ENCODE results near the gene ARPP21. TPM values are rescaled to one million over a fixed set of nuclear protein-coding genes. Genes with fewer than 3 reads are reported as not detected.

Gene ARPP21
- total RNA-seq, 2 donors from 2014 or later = not detected

GRCh38 chr3:35733341-35733740, 94.0 kb downstream of the ARPP21 start:
- TF ChIP-seq, protein P1, sequence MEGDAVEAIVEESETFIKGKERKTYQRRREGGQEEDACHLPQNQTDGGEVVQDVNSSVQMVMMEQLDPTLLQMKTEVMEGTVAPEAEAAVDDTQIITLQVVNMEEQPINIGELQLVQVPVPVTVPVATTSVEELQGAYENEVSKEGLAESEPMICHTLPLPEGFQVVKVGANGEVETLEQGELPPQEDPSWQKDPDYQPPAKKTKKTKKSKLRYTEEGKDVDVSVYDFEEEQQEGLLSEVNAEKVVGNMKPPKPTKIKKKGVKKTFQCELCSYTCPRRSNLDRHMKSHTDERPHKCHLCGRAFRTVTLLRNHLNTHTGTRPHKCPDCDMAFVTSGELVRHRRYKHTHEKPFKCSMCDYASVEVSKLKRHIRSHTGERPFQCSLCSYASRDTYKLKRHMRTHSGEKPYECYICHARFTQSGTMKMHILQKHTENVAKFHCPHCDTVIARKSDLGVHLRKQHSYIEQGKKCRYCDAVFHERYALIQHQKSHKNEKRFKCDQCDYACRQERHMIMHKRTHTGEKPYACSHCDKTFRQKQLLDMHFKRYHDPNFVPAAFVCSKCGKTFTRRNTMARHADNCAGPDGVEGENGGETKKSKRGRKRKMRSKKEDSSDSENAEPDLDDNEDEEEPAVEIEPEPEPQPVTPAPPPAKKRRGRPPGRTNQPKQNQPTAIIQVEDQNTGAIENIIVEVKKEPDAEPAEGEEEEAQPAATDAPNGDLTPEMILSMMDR (IDR thresholded peaks at IDR 0.05) = no peak
- Histone ChIP-seq H3K4me3 (no peak overlapping the region), H3K9me3 (no peaks in the 10 kb centered on the region), H3K36me3 (no peaks in the 10 kb centered on the region), H3K27me3 (no peaks in the 10 kb centered on the region), H3K4me1 (no peaks in the 10 kb centered on the region), H3K27ac (no peak overlapping the region)
- no peak for DNase-seq (ENCODE audit: low spot score)

DNA sequence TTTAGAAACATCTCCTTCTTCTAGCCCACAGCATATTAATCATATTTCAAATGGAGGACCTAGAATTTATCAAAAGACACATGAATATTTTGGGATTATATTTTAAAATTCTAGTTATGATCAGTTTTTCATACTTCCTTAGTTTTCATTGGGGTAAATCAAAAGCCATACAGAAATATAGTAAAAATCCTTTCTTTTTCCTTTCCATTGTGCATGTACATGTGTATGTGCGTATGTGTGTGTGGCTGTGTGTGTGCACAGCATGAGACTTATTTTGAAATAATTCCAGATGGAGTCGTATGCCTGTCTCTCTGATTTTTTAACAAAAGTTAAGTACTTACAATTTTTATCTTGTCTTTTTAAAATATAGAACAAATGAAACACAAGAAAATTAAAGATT, 94.5 kb downstream of the ARPP21 start:
- no peak for DNase-seq (ENCODE audit: low spot score)
- H3K27me3 ChIP-seq = no peaks in the 10 kb centered on the region
- H3K27ac ChIP-seq = no peak overlapping the region
- H3K4me3 ChIP-seq = no peak overlapping the region
- H3K36me3 ChIP-seq = no peaks in the 10 kb centered on the region
- H3K9me3 ChIP-seq = no peaks in the 10 kb centered on the region
- H3K4me1 ChIP-seq = no peaks in the 10 kb centered on the region
- TF ChIP-seq, protein P1 (IDR thresholded peaks at IDR 0.05) = no peak

DNA sequence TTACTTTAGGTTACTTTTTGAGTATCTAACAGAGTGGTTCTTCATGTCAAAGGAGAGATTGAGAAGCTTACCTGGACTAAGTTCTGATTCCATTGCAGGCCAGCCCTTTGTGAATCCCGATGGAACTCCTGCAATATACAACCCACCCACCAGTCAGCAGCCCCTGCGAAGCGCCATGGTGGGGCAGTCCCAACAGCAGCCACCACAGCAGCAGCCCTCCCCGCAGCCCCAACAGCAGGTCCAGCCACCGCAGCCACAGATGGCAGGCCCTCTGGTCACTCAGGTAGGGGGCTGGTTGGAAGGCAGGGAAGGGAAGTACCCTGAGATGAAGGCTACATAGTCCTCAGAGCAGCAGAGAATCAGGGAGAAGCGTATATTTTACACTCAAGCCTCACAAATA, 97.8 kb downstream of the ARPP21 start:
- no peaks in the 10 kb centered on the region for H3K27me3 ChIP-seq
- DNase-seq (ENCODE audit: low spot score) = no peak
- TF ChIP-seq, protein P1 (IDR thresholded peaks at IDR 0.05) = no peak
- H3K9me3 ChIP-seq = no peaks in the 10 kb centered on the region
- H3K4me3 ChIP-seq = no peak overlapping the region
- H3K27ac ChIP-seq = no peak overlapping the region
- no peaks in the 10 kb centered on the region for H3K36me3 ChIP-seq
- H3K4me1 ChIP-seq = no peaks in the 10 kb centered on the region

DNA sequence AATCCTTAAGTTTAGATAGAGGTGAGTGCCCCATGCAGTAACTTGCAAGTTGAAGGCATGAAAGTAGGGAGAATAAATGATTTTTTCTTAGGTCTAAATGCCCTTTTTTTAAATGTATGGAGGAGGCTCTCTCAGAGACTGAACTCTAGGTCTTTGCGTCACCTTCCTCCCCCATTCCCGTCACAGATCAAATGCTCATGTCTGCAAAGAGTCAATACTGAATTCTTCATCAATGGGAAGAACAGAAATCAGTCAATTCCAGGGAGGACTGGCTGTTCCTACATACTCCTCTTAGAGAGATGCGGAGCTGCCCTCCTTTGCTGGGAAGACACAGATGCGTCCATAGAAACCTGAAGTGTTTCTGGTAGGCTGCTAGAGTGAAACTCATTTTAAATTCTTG, 98.2 kb downstream of the ARPP21 start:
- no peaks in the 10 kb centered on the region for H3K4me1 ChIP-seq
- TF ChIP-seq, protein P1 (IDR thresholded peaks at IDR 0.05) = no peak
- no peaks in the 10 kb centered on the region for H3K9me3 ChIP-seq
- H3K27ac ChIP-seq = no peak overlapping the region
- H3K36me3 ChIP-seq = no peaks in the 10 kb centered on the region
- no peak for DNase-seq (ENCODE audit: low spot score)
- H3K27me3 ChIP-seq = no peaks in the 10 kb centered on the region
- no peak overlapping the region for H3K4me3 ChIP-seq

DNA sequence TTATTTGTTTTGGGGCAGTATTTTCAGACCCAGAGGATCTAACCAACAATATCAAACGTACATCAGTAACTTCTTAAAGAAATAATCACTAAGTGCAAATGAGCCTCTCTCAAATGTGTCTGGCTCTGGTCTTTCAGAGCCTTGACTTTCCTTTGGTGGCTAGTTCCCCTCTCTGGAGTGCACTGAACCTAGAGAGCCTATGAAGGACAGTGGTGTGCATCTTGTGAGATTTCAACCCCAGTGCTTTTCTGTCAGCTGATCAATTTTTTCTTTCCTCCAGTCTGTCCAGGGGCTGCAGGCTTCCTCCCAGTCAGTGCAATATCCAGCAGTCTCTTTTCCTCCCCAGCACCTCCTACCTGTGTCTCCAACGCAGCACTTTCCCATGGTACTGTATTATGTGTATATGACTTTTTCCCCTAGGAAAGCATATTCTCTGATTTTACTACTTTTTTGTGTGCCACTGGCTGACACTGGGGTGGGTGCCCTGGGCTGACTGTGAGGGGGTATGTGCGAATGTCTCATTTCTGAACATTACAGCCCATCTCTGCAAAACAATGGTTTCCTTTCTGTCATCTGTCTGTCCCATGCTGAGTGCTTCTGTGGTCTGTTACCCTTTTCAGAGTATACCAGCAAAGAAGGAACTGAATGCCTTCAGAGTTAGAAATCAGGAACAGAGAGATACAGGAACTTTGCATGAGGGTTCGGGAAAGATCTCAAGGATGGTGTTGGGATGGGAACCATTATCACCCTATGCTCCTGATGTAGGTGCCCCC, 98.8 kb downstream of the ARPP21 start:
- Histone ChIP-seq H3K4me3 (no peak overlapping the region), H3K36me3 (no peaks in the 10 kb centered on the region), H3K27ac (no peak overlapping the region), H3K4me1 (no peaks in the 10 kb centered on the region), H3K27me3 (no peaks in the 10 kb centered on the region), H3K9me3 (no peaks in the 10 kb centered on the region)
- DNase-seq (ENCODE audit: low spot score) = no peak
- TF ChIP-seq, protein P1 (IDR thresholded peaks at IDR 0.05) = no peak

Data from right atrium auricular region (tissue), 2 donors.